HCT116 (cell line): Measurements from ENCODE around the gene PRKAG2. TPM values are rescaled to one million over a fixed set of nuclear protein-coding genes. Genes with fewer than 3 reads are reported as not detected.

Source experiments
- ATAC-seq: fragments of 200-7000 bp; cut with Tn5 transposase; 2 replicates; pipeline ENCODE4 v1.9.1; 2020; ENCODE audit warnings: mild to moderate bottlenecking, moderate library complexity
- BruUV-seq: library from RNA; stranded (reverse); fragments of 400-500 nt; replicated peaks from 2 replicates; lab custom pipeline; 2021; lab: Mats Ljungman, UMichigan
- CTCF ChIA-PET: fragments of 300-600 bp; sonication (Branson Sonifier 250); formaldehyde crosslinking; loops from one replicate; lab custom pipeline; 2021; ENCODE audit warnings: antibody characterized with exemption; lab: Charles Lee
- POLR2A ChIA-PET: fragments of 300-600, 350-600 bp; sonication (Branson Sonifier 250); formaldehyde crosslinking; loops from one replicate; lab custom pipeline; 2021; ENCODE audit warnings: antibody characterized with exemption; lab: Charles Lee
- RAD21 ChIA-PET, 2 experiments: fragments of 300-600 bp; sonication (Branson Sonifier 250); formaldehyde crosslinking; loops; one replicate each; lab custom pipeline; 2023; ENCODE audit warnings: low total read pairs in 2 of 2; ENCODE audit not compliant: uncharacterized antibody in 2 of 2, unreplicated experiment in 2 of 2, low non-redundant PET in 1 of 2; lab: Charles Lee
- DNase-seq: peaks from one replicate; pipeline ENCODE4 v3.0.0-alpha.2; 2010; ENCODE audit warnings: low read depth, low spot score
- H2AFZ ChIP-seq: fragments of 200-600 bp; shearing (Covaris generic), sonication (generic); 2 replicates; pipeline ENCODE4 v1.6.1; 2017; ENCODE audit warnings: low read depth, mixed run types, mixed read lengths, antibody characterized with exemption, low read length; ENCODE audit not compliant: poor library complexity, severe bottlenecking
- H3K27ac ChIP-seq: 2 replicates; pipeline ENCODE4 v1.5.1; 2012; ENCODE audit warnings: low read depth, low read length
- H3K27me3 ChIP-seq: fragments of 200-600 bp; sonication (generic); 2 replicates; pipeline ENCODE4 v1.6.1; 2016; ENCODE audit warnings: mixed run types, low read length, mixed read lengths; ENCODE audit not compliant: insufficient read depth
- H3K36me3 ChIP-seq, 2 experiments: fragments of 200-500 bp in 1 of 2; fragments of 200-600 bp in 1 of 2; sonication (Bioruptor generic) in 1 of 2; sonication (generic) in 1 of 2; 2 replicates each; pipeline versions ENCODE4 v1.5.1 to v1.6.1; 2014 to 2016; ENCODE audit warnings: low read length in 2 of 2, inconsistent platforms in 1 of 2, mixed read lengths in 1 of 2, mixed run types in 1 of 2; ENCODE audit not compliant: insufficient read depth in 2 of 2, control insufficient read depth in 1 of 2
- H3K4me1 ChIP-seq, 2 experiments: fragments of 200-600 bp in 1 of 2; sonication (generic) in 1 of 2; 2 replicates each; pipeline versions ENCODE4 v1.5.1 to v1.6.1; 2012 to 2017; ENCODE audit warnings: low read length in 2 of 2, inconsistent platforms in 1 of 2, mild to moderate bottlenecking in 1 of 2, mixed read lengths in 1 of 2, mixed run types in 1 of 2, moderate library complexity in 1 of 2; ENCODE audit not compliant: insufficient read depth in 2 of 2, control insufficient read depth in 1 of 2
- H3K4me2 ChIP-seq: fragments of 200-600 bp; sonication (generic); 2 replicates; pipeline ENCODE4 v1.6.1; 2017; ENCODE audit warnings: mixed run types, low read length, mixed read lengths
- H3K4me3 ChIP-seq, 2 experiments: fragments of 200-600 bp in 1 of 2; sonication (generic) in 1 of 2; replicated peaks in 1 of 2; 2 replicates each; pipeline ENCODE4 v1.5.1; 2011 to 2016; ENCODE audit warnings: low read length in 2 of 2, control low read depth in 1 of 2, low read depth in 1 of 2, mild to moderate bottlenecking in 1 of 2, mixed read lengths in 1 of 2, mixed run types in 1 of 2
- H3K79me2 ChIP-seq: fragments of 200-600 bp; sonication (generic); 2 replicates; pipeline ENCODE4 v1.6.1; 2017; ENCODE audit warnings: mild to moderate bottlenecking, mixed run types, low read length, moderate library complexity, mixed read lengths; ENCODE audit not compliant: insufficient read depth
- H3K9ac ChIP-seq: fragments of 200-600 bp; sonication (generic); 2 replicates; pipeline ENCODE4 v1.6.1; 2016; ENCODE audit warnings: low read length, mixed read lengths
- H3K9me2 ChIP-seq: fragments of 200-600 bp; sonication (generic), shearing (Covaris generic); 2 replicates; pipeline ENCODE4 v1.6.1; 2017; ENCODE audit warnings: mixed run types, mild to moderate bottlenecking, moderate library complexity; ENCODE audit not compliant: insufficient read depth
- H3K9me3 ChIP-seq, 2 experiments: fragments of 200-500 bp in 1 of 2; fragments of 200-600 bp in 1 of 2; sonication (Bioruptor generic) in 1 of 2; sonication (generic) in 1 of 2; 2 replicates each; pipeline ENCODE4 v1.6.1; 2014 to 2017; ENCODE audit warnings: low read length in 2 of 2, mixed read lengths in 2 of 2, inconsistent platforms in 1 of 2, low read depth in 1 of 2, mild to moderate bottlenecking in 1 of 2, mixed run types in 1 of 2, moderate library complexity in 1 of 2; ENCODE audit not compliant: control insufficient read depth in 1 of 2, insufficient read depth in 1 of 2
- H4K20me1 ChIP-seq: fragments of 200-600 bp; sonication (generic), shearing (Covaris generic); 2 replicates; pipeline ENCODE4 v1.6.1; 2017; ENCODE audit warnings: mixed run types, mild to moderate bottlenecking, moderate library complexity; ENCODE audit not compliant: insufficient read depth
- CBX3 ChIP-seq: IDR thresholded peaks from 2 replicates; pipeline ENCODE4 v1.6.1; 2012; ENCODE audit warnings: low read depth
- CEBPB ChIP-seq: IDR thresholded peaks from 2 replicates; pipeline ENCODE4 v1.6.1; 2012; ENCODE audit warnings: low read depth
- CTCF ChIP-seq, 3 experiments: fragments of 200-600 bp in 1 of 3; sonication (generic) in 1 of 3; IDR thresholded peaks in 2 of 3; conservative IDR thresholded peaks in 1 of 3; 2 replicates each; pipeline ENCODE4 v1.5.1; 2012 to 2017; ENCODE audit warnings: low read depth in 2 of 3, low read length in 2 of 3, antibody characterized with exemption in 1 of 3, borderline replicate concordance in 1 of 3, control low read depth in 1 of 3, mild to moderate bottlenecking in 1 of 3, mixed read lengths in 1 of 3, mixed run types in 1 of 3, moderate library complexity in 1 of 3; ENCODE audit not compliant: insufficient read depth in 1 of 3
- EGR1 ChIP-seq: IDR thresholded peaks from 2 replicates; pipeline ENCODE4 v1.6.1; 2012; ENCODE audit warnings: low read depth
- ELF1 ChIP-seq: IDR thresholded peaks from 2 replicates; pipeline ENCODE4 v1.6.1; 2012; ENCODE audit warnings: low read depth, borderline replicate concordance
- POLR2A ChIP-seq: IDR thresholded peaks from 2 replicates; pipeline ENCODE4 v1.7.0; 2011; ENCODE audit warnings: borderline replicate concordance; ENCODE audit not compliant: insufficient read depth, insufficient read length; ENCODE audit errors: extremely low read depth
- POLR2AphosphoS5 ChIP-seq: IDR thresholded peaks from 2 replicates; pipeline ENCODE4 v1.6.1; 2011; ENCODE audit warnings: mild to moderate bottlenecking, low read depth, low read length, moderate library complexity
- RAD21 ChIP-seq: IDR thresholded peaks from 2 replicates; pipeline ENCODE4 v1.6.1; 2012; ENCODE audit warnings: low read depth, mild to moderate bottlenecking
- SIN3A ChIP-seq: IDR thresholded peaks from 2 replicates; pipeline ENCODE4 v1.6.1; 2012; ENCODE audit warnings: low read depth
- SP1 ChIP-seq: IDR thresholded peaks from 2 replicates; pipeline ENCODE4 v1.6.1; 2012; ENCODE audit warnings: low read depth
- SRF ChIP-seq: IDR thresholded peaks from 2 replicates; pipeline ENCODE4 v1.6.1; 2012; ENCODE audit warnings: low read depth
- TCF7L2 ChIP-seq: IDR thresholded peaks from 2 replicates; pipeline ENCODE4 v1.7.0; 2011; ENCODE audit warnings: borderline replicate concordance, inconsistent platforms; ENCODE audit not compliant: insufficient read depth, insufficient read length; ENCODE audit errors: extremely low read depth
- YY1 ChIP-seq: IDR thresholded peaks from 2 replicates; pipeline ENCODE4 v1.6.1; 2011; ENCODE audit warnings: low read length, low read depth, moderate library complexity, mild to moderate bottlenecking; ENCODE audit not compliant: insufficient replicate concordance; ENCODE audit errors: extremely low read depth
- ZFX ChIP-seq: fragments of 450-650 bp; IDR thresholded peaks from 2 replicates; pipeline ENCODE4 v1.6.1; 2017
- ZNF274 ChIP-seq: fragments of 200-500 bp; sonication (Bioruptor generic); IDR thresholded peaks from 2 replicates; pipeline ENCODE4 v1.6.1; 2014; ENCODE audit warnings: mild to moderate bottlenecking, low read depth, low read length, inconsistent platforms
- intact Hi-C: fragments of 100-400 bp; cut with micrococcal nuclease; formaldehyde crosslinking; loops from 2 replicates; pipeline ENCODE4 v1.10.0; 2022
- total RNA-seq: library from RNA; stranded (reverse); gene quantifications from one replicate; pipeline ENCODE4 v1.2.1, GENCODE V29; 2021; ENCODE audit not compliant: unreplicated experiment
- TF ChIP-seq, protein P1 (sequence below): IDR thresholded peaks from 2 replicates; pipeline ENCODE4 v1.6.1; 2012
- TF ChIP-seq, protein P2 (sequence below): IDR thresholded peaks from 2 replicates; pipeline ENCODE4 v1.6.1; 2012
- TF ChIP-seq, protein P3 (sequence below): IDR thresholded peaks from 2 replicates; pipeline ENCODE4 v1.6.1; 2011; ENCODE audit warnings: mild to moderate bottlenecking, low read length, moderate library complexity; ENCODE audit not compliant: insufficient replicate concordance; ENCODE audit errors: extremely low read depth

Gene PRKAG2
- total RNA-seq, 1 experiment from 2014 or later = 23.6 TPM

DNA sequence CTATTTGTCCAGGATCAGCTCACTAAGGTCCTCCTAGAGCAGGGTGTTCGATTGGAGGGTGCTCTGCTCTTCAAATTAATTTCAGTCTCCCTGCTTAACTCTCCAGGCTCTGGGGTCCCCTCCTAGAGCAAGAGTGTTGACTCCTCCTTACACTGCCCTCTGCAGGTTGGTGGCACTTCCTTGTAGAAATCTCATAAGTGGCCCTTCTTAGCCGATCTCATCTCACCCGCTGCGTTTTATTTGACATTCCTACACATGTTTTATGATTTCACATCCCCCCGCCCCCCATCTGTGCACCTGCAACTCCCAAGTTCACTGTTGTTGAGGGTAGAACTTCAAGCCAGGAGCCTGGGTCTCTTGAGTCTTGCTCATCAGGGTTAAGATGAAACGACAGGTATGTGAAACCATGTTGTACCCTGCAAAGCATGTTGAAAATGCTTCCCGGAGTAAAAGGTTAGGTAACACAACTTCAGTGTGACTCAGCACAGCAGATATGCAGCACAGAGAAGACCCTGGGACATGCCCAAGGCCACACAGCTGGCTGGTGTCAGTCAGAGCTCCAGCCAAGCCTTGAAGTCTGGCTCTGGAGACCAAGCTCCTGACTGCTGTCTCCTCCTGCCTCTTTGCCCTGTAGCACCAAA is 171.2 kb downstream of the PRKAG2 start:
- H3K36me3 ChIP-seq = no peaks in the 10 kb centered on the region
- peak overlapping the region; percentile 73 for H3K4me2 ChIP-seq
- H3K9me2 ChIP-seq = no peaks in the 10 kb centered on the region
- H3K27ac ChIP-seq = no peak overlapping the region
- H3K79me2 ChIP-seq = no peaks in the 10 kb centered on the region
- RAD21 ChIA-PET = no interaction called here
- H3K4me3 ChIP-seq = peak overlapping the region; percentile 25 to 33
- ATAC-seq (peak; percentile 96), DNase-seq (peak; percentile 56)
- TF ChIP-seq ZFX (no peak), YY1 (no peak), CBX3 (no peak), ZNF274 (no peak), SRF (no peak), EGR1 (no peak), POLR2AphosphoS5 (no peak), POLR2A (no peak), TCF7L2 (no peak), SP1 (no peak), RAD21 (peak; percentile 79), CTCF (IDR thresholded peaks at IDR 0.05 in 2 of 3, conservative IDR thresholded peaks at IDR 0.05 in 1 of 3; ENCODE audit: borderline replicate concordance in 1 of 3, insufficient read depth in 1 of 3, low read depth in 2 of 3, low read length in 2 of 3) (peak; percentile 76 to 85 (median 82)), SIN3A (no peak), ELF1 (no peak), CEBPB (no peak)
- TF ChIP-seq, protein P1, sequence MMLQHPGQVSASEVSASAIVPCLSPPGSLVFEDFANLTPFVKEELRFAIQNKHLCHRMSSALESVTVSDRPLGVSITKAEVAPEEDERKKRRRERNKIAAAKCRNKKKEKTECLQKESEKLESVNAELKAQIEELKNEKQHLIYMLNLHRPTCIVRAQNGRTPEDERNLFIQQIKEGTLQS = no peak
- TF ChIP-seq, protein P2, sequence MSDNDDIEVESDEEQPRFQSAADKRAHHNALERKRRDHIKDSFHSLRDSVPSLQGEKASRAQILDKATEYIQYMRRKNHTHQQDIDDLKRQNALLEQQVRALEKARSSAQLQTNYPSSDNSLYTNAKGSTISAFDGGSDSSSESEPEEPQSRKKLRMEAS = peak; percentile 42; the same call in 1 of the 2 replicates
- TF ChIP-seq, protein P3, sequence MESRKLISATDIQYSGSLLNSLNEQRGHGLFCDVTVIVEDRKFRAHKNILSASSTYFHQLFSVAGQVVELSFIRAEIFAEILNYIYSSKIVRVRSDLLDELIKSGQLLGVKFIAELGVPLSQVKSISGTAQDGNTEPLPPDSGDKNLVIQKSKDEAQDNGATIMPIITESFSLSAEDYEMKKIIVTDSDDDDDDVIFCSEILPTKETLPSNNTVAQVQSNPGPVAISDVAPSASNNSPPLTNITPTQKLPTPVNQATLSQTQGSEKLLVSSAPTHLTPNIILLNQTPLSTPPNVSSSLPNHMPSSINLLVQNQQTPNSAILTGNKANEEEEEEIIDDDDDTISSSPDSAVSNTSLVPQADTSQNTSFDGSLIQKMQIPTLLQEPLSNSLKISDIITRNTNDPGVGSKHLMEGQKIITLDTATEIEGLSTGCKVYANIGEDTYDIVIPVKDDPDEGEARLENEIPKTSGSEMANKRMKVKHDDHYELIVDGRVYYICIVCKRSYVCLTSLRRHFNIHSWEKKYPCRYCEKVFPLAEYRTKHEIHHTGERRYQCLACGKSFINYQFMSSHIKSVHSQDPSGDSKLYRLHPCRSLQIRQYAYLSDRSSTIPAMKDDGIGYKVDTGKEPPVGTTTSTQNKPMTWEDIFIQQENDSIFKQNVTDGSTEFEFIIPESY = no peak
- H4K20me1 ChIP-seq = no peaks in the 10 kb centered on the region
- no peaks in the 10 kb centered on the region for H3K27me3 ChIP-seq
- intact Hi-C loops = loop anchor here (1.0 kb wide), 2 partner anchors 79 to 135 kb away; no protein-coding TSS in a partner anchor
- H3K9ac ChIP-seq = peak overlapping the region; percentile 35
- BruUV-seq = no TSS peak
- POLR2A ChIA-PET = no interaction called here
- H3K4me1 ChIP-seq = peaks cover 5 to 17% of the 10 kb centered on the region in 2 experiments; a peak in 3 of 4 replicates
- peak overlapping the region; percentile 91 for H2AFZ ChIP-seq
- no peaks in the 10 kb centered on the region for H3K9me3 ChIP-seq
- CTCF ChIA-PET = interaction anchor here (0.9 kb wide), 1 partner anchor 9 kb away, joined by 3 read pairs; no protein-coding TSS in a partner anchor
